Tibial nerve (tissue), 4 donors: ENCODE data around the gene EIF1AD. TPM values are rescaled to one million over a fixed set of nuclear protein-coding genes. Genes with fewer than 3 reads are reported as not detected.

Experiments used
- DNase-seq, 2 donors: peaks; one replicate each; pipeline ENCODE4 v3.0.0-alpha.2; 2019; ENCODE audit warnings: low spot score in 2 of 2
- H3K27ac ChIP-seq, 4 donors: fragments of 200-600 bp; sonication (generic) in 3 of 4; one replicate each; pipeline ENCODE4 v1.5.1; 2017 to 2019; ENCODE audit warnings: mild to moderate bottlenecking in 1 of 4
- H3K27me3 ChIP-seq, 2 donors: fragments of 200-600 bp; sonication (generic) in 1 of 2; one replicate each; pipeline versions ENCODE4 v1.5.1 to v1.6.0; 2017 to 2019
- H3K36me3 ChIP-seq, 3 donors: fragments of 200-600 bp; sonication (generic); one replicate each; pipeline ENCODE4 v1.5.1; 2018 to 2019
- H3K4me1 ChIP-seq, 4 donors: fragments of 200-600 bp; sonication (generic) in 3 of 4; one replicate each; pipeline ENCODE4 v1.5.1; 2017 to 2019
- H3K4me3 ChIP-seq, 4 donors: fragments of 200-600 bp; sonication (generic) in 3 of 4; one replicate each; pipeline ENCODE4 v1.5.1; 2017 to 2019; ENCODE audit warnings: mild to moderate bottlenecking in 1 of 4, moderate library complexity in 1 of 4
- H3K9me3 ChIP-seq, 4 donors: fragments of 200-600 bp; sonication (generic) in 3 of 4; one replicate each; pipeline ENCODE4 v1.5.1; 2017 to 2019
- CTCF ChIP-seq, 5 experiments: fragments of 200-600 bp in 3 of 5; fragments of 450-650 bp in 2 of 5; sonication (generic) in 3 of 5; IDR thresholded peaks; one replicate each; pipeline ENCODE4 v1.5.1; 2016 to 2019; ENCODE audit warnings: antibody characterized with exemption in 5 of 5, mild to moderate bottlenecking in 3 of 5, moderate library complexity in 2 of 5
- EP300 ChIP-seq, 2 donors: sonication (generic); formaldehyde crosslinking; IDR thresholded peaks; one replicate each; pipeline ENCODE4 v1.6.1; 2017; ENCODE audit warnings: antibody characterized with exemption in 2 of 2, mild to moderate bottlenecking in 1 of 2
- POLR2A ChIP-seq, 2 donors: fragments of 450-650 bp; IDR thresholded peaks; one replicate each; pipeline ENCODE4 v1.6.1; 2017; ENCODE audit warnings: antibody characterized with exemption in 2 of 2, mild to moderate bottlenecking in 2 of 2, moderate library complexity in 2 of 2
- WGBS, 2 donors: methylation state at CpG; one replicate each; pipeline ENCODE4 v1.1.5; 2018; 5-methylcytosine and 5-hydroxymethylcytosine counted together
- total RNA-seq, 4 donors: library from RNA; depleted of rRNA; stranded (reverse); fragments of >200 nt; gene quantifications; one replicate each; pipeline ENCODE4 v1.1.0, GENCODE V29; 2016

The EIF1AD gene
- total RNA-seq, 4 donors from 2014 or later: 27.0 to 40.6 (median 29.5) TPM

DNA sequence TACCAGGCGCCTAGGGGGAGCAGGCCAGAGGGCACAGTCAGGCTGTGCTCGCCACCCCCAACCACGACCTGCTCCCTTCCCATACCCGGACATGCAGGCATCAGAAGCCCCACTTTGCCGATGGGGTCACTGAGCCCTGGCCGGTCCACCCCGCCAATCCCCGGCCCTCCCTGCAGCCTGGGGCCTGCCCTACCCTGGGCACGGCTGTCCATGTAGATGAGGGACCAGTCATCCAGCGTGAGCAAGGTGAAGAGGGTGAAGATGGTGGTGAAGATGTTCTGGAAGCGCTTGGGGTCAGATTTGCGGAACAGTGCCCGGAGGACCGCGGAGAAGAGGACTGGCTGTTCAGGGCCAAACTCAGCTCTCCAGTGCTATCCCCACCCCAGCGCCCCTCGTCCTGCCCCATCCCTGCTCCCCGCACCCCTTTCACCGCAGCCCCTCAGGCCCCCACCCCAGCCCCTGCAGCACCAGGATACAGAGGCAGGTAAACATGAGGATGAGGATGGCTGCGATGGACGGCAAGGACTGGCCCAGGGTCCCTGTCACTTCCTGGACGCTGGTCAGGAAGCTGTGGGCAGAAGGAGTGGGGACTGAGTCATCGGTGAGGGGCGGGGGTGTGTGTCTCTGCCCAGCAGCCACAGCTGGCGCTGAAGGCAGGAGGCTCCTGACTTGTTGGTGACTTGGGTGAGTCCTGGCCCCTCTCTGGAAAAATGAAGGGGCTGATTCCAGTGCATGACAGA is 18.8 kb upstream of the EIF1AD start:
- Histone ChIP-seq H3K27me3 (no peaks in the 10 kb centered on the region), H3K4me1 (peaks cover 0 to 13% (median 1%) of the 10 kb centered on the region in 4 donors), H3K36me3 (no peaks in the 10 kb centered on the region), H3K9me3 (no peaks in the 10 kb centered on the region), H3K27ac (no peak overlapping the region), H3K4me3 (no peak overlapping the region)
- DNase-seq: no peak
- whole genome bisulfite sequencing, 2 donors: 76 to 83% methylated on average over 22 to 23 of the region's 25 CpGs
- TF ChIP-seq EP300 (IDR thresholded peaks at IDR 0.05) (no peak), POLR2A (IDR thresholded peaks at IDR 0.05) (no peak), CTCF (IDR thresholded peaks at IDR 0.05) (no peak)

GRCh38 chr11:66020212-66020611 is 18.3 kb upstream of the EIF1AD start:
- H3K9me3 ChIP-seq: no peaks in the 10 kb centered on the region
- no peak for DNase-seq
- H3K27ac ChIP-seq: no peak overlapping the region
- no peak overlapping the region for H3K4me3 ChIP-seq
- H3K36me3 ChIP-seq: no peaks in the 10 kb centered on the region
- TF ChIP-seq POLR2A (IDR thresholded peaks at IDR 0.05): no peak
- no peak for TF ChIP-seq CTCF (IDR thresholded peaks at IDR 0.05)
- no peak for TF ChIP-seq EP300 (IDR thresholded peaks at IDR 0.05)
- 72 to 74% methylated on average over 8 of the region's 8 CpGs for WGBS, 2 donors
- peaks cover 0 to 13% (median 1%) of the 10 kb centered on the region in 4 donors for H3K4me1 ChIP-seq
- no peaks in the 10 kb centered on the region for H3K27me3 ChIP-seq

GRCh38 chr11:66017321-66017720 is 15.4 kb upstream of the EIF1AD start:
- Histone ChIP-seq H3K9me3 (no peaks in the 10 kb centered on the region), H3K4me3 (no peak overlapping the region), H3K4me1 (peaks cover 0 to 8% (median 1%) of the 10 kb centered on the region in 4 donors), H3K36me3 (no peaks in the 10 kb centered on the region), H3K27me3 (peaks cover 0 to 15% of the 10 kb centered on the region in 2 donors), H3K27ac (no peak overlapping the region)
- 82 to 84% methylated on average over 4 of the region's 4 CpGs for WGBS, 2 donors
- TF ChIP-seq CTCF (IDR thresholded peaks at IDR 0.05) (no peak), EP300 (IDR thresholded peaks at IDR 0.05) (no peak), POLR2A (IDR thresholded peaks at IDR 0.05) (no peak)
- no peak for DNase-seq

DNA sequence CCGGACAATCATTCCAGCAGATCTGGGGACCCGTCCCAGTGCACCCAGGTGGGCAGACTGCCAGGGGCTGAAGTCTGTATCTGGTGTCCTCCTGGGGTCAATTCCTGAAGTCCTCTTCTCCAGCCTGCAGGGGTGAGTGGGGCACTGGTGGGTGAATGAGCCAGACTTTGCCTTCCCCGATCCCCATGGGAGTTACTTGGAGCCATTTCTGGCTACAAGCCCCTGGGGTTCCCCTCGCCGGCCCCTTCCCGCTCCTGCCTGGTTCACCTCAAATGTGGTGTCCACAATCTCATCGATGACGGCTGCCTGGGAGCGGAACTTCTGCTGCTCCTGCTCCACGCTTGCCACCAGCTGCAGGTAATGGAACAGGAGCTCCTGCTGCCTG is 14.8 kb upstream of the EIF1AD start:
- no peaks in the 10 kb centered on the region for H3K36me3 ChIP-seq
- peaks cover 0 to 11% (median 4%) of the 10 kb centered on the region in 4 donors for H3K4me1 ChIP-seq
- H3K4me3 ChIP-seq: no peak overlapping the region
- no peak overlapping the region for H3K27ac ChIP-seq
- H3K9me3 ChIP-seq: no peaks in the 10 kb centered on the region
- DNase-seq: no peak
- WGBS, 2 donors: 89 to 95% methylated on average over 9 to 10 of the region's 10 CpGs
- peaks cover 0 to 20% of the 10 kb centered on the region in 2 donors for H3K27me3 ChIP-seq
- TF ChIP-seq EP300 (IDR thresholded peaks at IDR 0.05): no peak

DNA sequence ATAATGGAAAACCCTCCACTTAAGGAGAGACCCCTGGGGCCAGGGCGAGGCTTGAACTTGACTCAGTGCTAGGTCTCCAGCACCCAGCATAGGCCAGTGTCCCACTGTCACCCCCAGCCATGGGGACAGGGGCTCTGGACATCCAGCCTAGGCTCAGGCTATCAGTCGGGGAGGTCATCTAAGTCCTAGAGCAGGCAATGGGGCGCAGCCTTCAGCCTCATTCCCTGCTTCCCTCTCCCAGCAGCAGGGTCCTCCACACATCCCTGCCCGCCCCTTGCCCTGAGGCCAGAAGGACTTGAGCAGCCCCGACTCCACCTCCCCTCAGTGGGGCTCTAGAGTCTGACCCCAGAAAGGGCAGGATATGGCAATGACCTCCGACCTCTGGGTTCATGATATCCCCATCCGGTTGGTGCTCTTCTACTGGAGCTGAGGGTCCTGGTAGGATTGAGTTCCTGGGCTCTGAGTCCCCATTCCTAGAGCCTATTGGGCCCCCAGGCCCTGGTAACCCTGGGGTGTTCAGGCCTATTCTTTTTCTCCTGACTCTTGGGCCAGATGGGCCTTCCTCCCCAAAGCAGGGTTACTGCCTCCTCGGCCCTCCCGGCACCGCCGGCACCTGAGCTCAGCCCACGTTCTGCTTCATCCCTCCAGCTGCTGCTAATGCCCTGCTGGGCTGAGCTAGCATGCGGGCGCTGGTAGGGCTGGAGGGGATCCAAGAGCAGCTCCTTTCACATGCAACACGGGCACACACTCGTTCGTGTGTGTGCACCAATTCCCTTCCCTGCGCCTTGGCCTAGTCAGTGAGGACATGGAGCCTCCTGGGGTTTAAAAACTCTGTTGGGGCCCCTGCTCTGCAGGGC is 14.2 kb upstream of the EIF1AD start:
- peaks cover 0 to 21% of the 10 kb centered on the region in 2 donors for H3K27me3 ChIP-seq
- H3K4me3 ChIP-seq: no peak overlapping the region
- 72 to 79% methylated on average over 16 to 18 of the region's 18 CpGs for WGBS, 2 donors
- no peak for DNase-seq
- H3K4me1 ChIP-seq: peaks cover 0 to 13% (median 7%) of the 10 kb centered on the region in 4 donors
- no peak overlapping the region for H3K27ac ChIP-seq
- H3K9me3 ChIP-seq: no peaks in the 10 kb centered on the region
- no peaks in the 10 kb centered on the region for H3K36me3 ChIP-seq
- no peak for TF ChIP-seq CTCF (IDR thresholded peaks at IDR 0.05)
- no peak for TF ChIP-seq POLR2A (IDR thresholded peaks at IDR 0.05)
- no peak for TF ChIP-seq EP300 (IDR thresholded peaks at IDR 0.05)
